GM19372 (cell line): ENCODE data around the gene SEPTIN12.

Source experiments
- ATAC-seq: cut with Tn5 transposase; IDR thresholded peaks from one replicate; pipeline ENCODE4 v1.9.1; 2021; ENCODE audit warnings: mild to moderate bottlenecking, low read depth, moderate library complexity; ENCODE audit not compliant: unreplicated experiment

Gene SEPTIN12

GRCh38 chr16:4803401-4803844 is 15.3 kb upstream of the SEPTIN12 start:
- ATAC-seq, result no peak

- peak; percentile 91 for ATAC-seq
Observed at GRCh38 chr16:4802659-4803287, 14.6 kb upstream of the SEPTIN12 start.

GRCh38 chr16:4801962-4802658 is 14.0 kb upstream of the SEPTIN12 start, which contains the start of gene ROGDI:
ROGDI (minus strand) TSS chr16:4802633; CDS start chr16:4802571, 62 bp downstream.
- ATAC-seq, result peak; percentile 49

GRCh38 chr16:4801051-4801961 is 13.2 kb upstream of the SEPTIN12 start:
- no peak for ATAC-seq

GRCh38 chr16:4800290-4801041 is 12.3 kb upstream of the SEPTIN12 start:
- ATAC-seq, result no peak

- ATAC-seq, result no peak
Observed at GRCh38 chr16:4799171-4799855, 11.2 kb upstream of the SEPTIN12 start.

GRCh38 chr16:4798456-4798855 is 10.3 kb upstream of the SEPTIN12 start:
- ATAC-seq, result no peak

GRCh38 chr16:4797805-4798252 is 9.7 kb upstream of the SEPTIN12 start:
- no peak for ATAC-seq

GRCh38 chr16:4796982-4797804 is 9.0 kb upstream of the SEPTIN12 start:
- no peak for ATAC-seq

- ATAC-seq, result no peak
Observed at GRCh38 chr16:4795828-4796572, 7.9 kb upstream of the SEPTIN12 start.

- ATAC-seq, result no peak
Observed at GRCh38 chr16:4795181-4795827, 7.2 kb upstream of the SEPTIN12 start, which contains the start of gene SMIM22. SMIM22 (plus strand) TSS chr16:4795369; CDS start chr16:4795735, 366 bp downstream.

- no peak for ATAC-seq
Observed at GRCh38 chr16:4792951-4793513, 4.9 kb upstream of the SEPTIN12 start.

- ATAC-seq, result no peak
Observed at GRCh38 chr16:4790871-4791270, 2.7 kb upstream of the SEPTIN12 start.

- no peak for ATAC-seq
Observed at GRCh38 chr16:4790261-4790660, 2.1 kb upstream of the SEPTIN12 start.

GRCh38 chr16:4788910-4789309 is 765 bp upstream of the SEPTIN12 start:
- no peak for ATAC-seq

GRCh38 chr16:4788489-4788889 is 344 bp upstream of the SEPTIN12 start:
- no peak for ATAC-seq

GRCh38 chr16:4787068-4787467 is 1.1 kb downstream of the SEPTIN12 start:
- no peak for ATAC-seq
